ENCODE measurements around the gene SLX4IP. TPM values are rescaled to one million over a fixed set of nuclear protein-coding genes. Genes with fewer than 3 reads are reported as not detected.

SLX4IP gene
- total and polyA plus RNA-seq, 2 donors (not counting 1 experiment from before 2014, with no cell fraction given) = 1.9 to 8.1 TPM

DNA sequence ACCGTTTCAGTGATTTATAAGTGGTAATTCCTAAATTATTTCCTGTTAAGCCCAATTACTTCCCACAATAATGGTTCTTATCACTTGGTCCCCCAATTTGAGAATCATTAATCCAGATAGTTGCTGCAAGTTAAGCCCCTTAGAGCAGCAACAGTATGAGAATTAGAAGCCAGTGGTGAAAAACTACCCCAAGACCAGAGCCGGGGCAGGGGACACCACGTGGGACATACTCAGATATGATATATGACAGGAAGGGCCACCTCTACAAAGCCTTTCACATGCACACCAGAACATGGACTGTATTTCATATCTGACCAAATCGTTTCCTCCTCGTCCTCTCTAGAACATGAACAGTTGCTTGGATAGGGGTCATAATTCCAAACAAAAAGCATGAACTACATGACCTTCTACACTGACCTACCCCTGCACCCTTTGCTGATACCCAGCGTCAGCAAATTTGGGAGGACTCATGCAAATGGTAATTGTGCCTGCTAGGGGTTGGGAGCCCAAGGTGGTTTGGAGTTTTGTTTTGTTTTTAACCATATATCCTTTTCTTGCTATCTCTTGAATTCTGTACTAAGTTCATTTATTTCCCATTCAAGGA lies 234.8 kb downstream of the SLX4IP start:
- no peak overlapping the region for H3K27ac ChIP-seq (ENCODE audit: insufficient read depth, low read length)
- H3K27me3 ChIP-seq (ENCODE audit: control insufficient read depth, insufficient read depth, low read length) = no peaks in the 10 kb centered on the region
- no peak for DNase-seq (ENCODE audit: low read depth in 2 of 2)
- TF ChIP-seq EZH2 (IDR thresholded peaks at IDR 0.05; ENCODE audit: low read length, missing control alignments) = no peak
- TF ChIP-seq, protein P1, sequence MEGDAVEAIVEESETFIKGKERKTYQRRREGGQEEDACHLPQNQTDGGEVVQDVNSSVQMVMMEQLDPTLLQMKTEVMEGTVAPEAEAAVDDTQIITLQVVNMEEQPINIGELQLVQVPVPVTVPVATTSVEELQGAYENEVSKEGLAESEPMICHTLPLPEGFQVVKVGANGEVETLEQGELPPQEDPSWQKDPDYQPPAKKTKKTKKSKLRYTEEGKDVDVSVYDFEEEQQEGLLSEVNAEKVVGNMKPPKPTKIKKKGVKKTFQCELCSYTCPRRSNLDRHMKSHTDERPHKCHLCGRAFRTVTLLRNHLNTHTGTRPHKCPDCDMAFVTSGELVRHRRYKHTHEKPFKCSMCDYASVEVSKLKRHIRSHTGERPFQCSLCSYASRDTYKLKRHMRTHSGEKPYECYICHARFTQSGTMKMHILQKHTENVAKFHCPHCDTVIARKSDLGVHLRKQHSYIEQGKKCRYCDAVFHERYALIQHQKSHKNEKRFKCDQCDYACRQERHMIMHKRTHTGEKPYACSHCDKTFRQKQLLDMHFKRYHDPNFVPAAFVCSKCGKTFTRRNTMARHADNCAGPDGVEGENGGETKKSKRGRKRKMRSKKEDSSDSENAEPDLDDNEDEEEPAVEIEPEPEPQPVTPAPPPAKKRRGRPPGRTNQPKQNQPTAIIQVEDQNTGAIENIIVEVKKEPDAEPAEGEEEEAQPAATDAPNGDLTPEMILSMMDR (conservative IDR thresholded peaks at IDR 0.05 in 1 of 2, IDR thresholded peaks at IDR 0.05 in 1 of 2; ENCODE audit: low read depth in 1 of 2, low read length in 2 of 2) = no peak
- peaks cover 14% of the 10 kb centered on the region for H3K79me2 ChIP-seq (ENCODE audit: control insufficient read depth, insufficient read depth, low read length)
- peak overlapping the region in 2 of 4 experiments; percentile 78 to 94 for H3K4me3 ChIP-seq (replicated peaks in 1 of 4; ENCODE audit: control extremely low read depth in 1 of 4, insufficient read depth in 1 of 4, low read depth in 3 of 4, low read length in 4 of 4)
- peak overlapping the region; percentile 90 for H3K4me2 ChIP-seq (ENCODE audit: extremely low read depth, insufficient read depth, low read length)
- H3K9me3 ChIP-seq (ENCODE audit: control insufficient read depth, insufficient read depth, low read depth, low read length) = no peaks in the 10 kb centered on the region
- no peaks in the 10 kb centered on the region for H4K20me1 ChIP-seq (ENCODE audit: control insufficient read depth, extremely low read depth, insufficient read depth, low read length)
- peaks cover 10% of the 10 kb centered on the region for H3K4me1 ChIP-seq (ENCODE audit: control insufficient read depth, extremely low read depth, insufficient read depth, low read length)
- no peak overlapping the region for H3K9ac ChIP-seq (ENCODE audit: insufficient read depth, low read length)
- no peak overlapping the region for H2AFZ ChIP-seq (ENCODE audit: low read length)
- H3K36me3 ChIP-seq (ENCODE audit: control insufficient read depth, insufficient read depth, low read length) = no peaks in the 10 kb centered on the region

DNA sequence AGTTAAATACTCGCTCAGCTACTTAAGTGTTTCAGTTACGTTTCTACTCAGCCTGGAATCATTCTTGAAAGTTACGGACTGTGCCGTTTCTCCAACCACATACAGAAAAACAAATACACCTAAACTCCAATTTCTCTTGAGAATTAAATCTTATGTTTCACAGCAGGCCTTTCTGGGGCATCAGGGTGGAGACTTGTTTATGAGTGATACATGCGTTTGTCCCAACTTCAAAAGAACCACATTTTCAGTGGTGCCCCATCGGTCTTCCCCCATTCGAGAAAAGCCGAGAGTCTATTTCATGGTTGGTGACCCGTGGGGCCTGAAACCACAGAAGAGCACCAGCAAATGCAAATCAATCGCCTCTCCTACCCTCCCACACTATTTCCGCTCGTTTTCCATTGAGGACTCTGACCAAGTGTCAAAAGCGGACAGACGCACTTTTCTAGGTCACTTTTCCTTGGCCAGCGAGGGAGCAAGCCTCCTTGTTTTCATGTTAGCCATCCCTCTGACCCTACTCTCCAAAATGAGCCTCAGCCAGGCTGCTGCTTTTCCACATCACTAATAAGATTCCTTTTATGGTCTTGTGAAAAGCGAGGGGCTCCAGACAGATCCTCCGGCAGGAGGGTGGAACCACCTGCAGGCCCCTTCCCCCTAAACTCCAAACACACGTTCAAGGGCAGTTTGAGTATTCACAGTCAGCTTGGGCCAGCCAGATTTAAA lies 235.6 kb downstream of the SLX4IP start:
- Histone ChIP-seq H3K4me3 (replicated peaks in 1 of 4; ENCODE audit: control extremely low read depth in 1 of 4, insufficient read depth in 1 of 4, low read depth in 3 of 4, low read length in 4 of 4) (peak overlapping the region; percentile 3 to 94 (median 58)), H3K27ac (ENCODE audit: insufficient read depth, low read length) (peak overlapping the region; percentile 8), H3K9ac (ENCODE audit: insufficient read depth, low read length) (peak overlapping the region; percentile 53), H4K20me1 (ENCODE audit: control insufficient read depth, extremely low read depth, insufficient read depth, low read length) (no peaks in the 10 kb centered on the region), H3K9me3 (ENCODE audit: control insufficient read depth, insufficient read depth, low read depth, low read length) (no peaks in the 10 kb centered on the region), H3K4me2 (ENCODE audit: extremely low read depth, insufficient read depth, low read length) (peak overlapping the region; percentile 90), H3K36me3 (ENCODE audit: control insufficient read depth, insufficient read depth, low read length) (no peaks in the 10 kb centered on the region), H3K27me3 (ENCODE audit: control insufficient read depth, insufficient read depth, low read length) (no peaks in the 10 kb centered on the region), H3K4me1 (ENCODE audit: control insufficient read depth, extremely low read depth, insufficient read depth, low read length) (peaks cover 12% of the 10 kb centered on the region), H2AFZ (ENCODE audit: low read length) (no peak overlapping the region), H3K79me2 (ENCODE audit: control insufficient read depth, insufficient read depth, low read length) (peaks cover 14% of the 10 kb centered on the region)
- DNase-seq (ENCODE audit: low read depth in 2 of 2) = peak in 1 of 2 donors; percentile 41
- TF ChIP-seq, protein P1 (conservative IDR thresholded peaks at IDR 0.05 in 1 of 2, IDR thresholded peaks at IDR 0.05 in 1 of 2; ENCODE audit: low read depth in 1 of 2, low read length in 2 of 2) = no peak
- TF ChIP-seq EZH2 (IDR thresholded peaks at IDR 0.05; ENCODE audit: low read length, missing control alignments) = no peak

- H3K36me3 ChIP-seq (ENCODE audit: control insufficient read depth, insufficient read depth, low read length) = no peaks in the 10 kb centered on the region
- H3K4me1 ChIP-seq (ENCODE audit: control insufficient read depth, extremely low read depth, insufficient read depth, low read length) = peaks cover 12% of the 10 kb centered on the region
- no peaks in the 10 kb centered on the region for H4K20me1 ChIP-seq (ENCODE audit: control insufficient read depth, extremely low read depth, insufficient read depth, low read length)
- H3K9ac ChIP-seq (ENCODE audit: insufficient read depth, low read length) = peak overlapping the region; percentile 53
- no peak for TF ChIP-seq EZH2 (IDR thresholded peaks at IDR 0.05; ENCODE audit: low read length, missing control alignments)
- TF ChIP-seq, protein P1 (conservative IDR thresholded peaks at IDR 0.05 in 1 of 2, IDR thresholded peaks at IDR 0.05 in 1 of 2; ENCODE audit: low read depth in 1 of 2, low read length in 2 of 2) = peak; percentile 76 to 86
- peak; percentile 85 to 98 for DNase-seq (ENCODE audit: low read depth in 2 of 2)
- H3K79me2 ChIP-seq (ENCODE audit: control insufficient read depth, insufficient read depth, low read length) = peaks cover 14% of the 10 kb centered on the region
- H3K9me3 ChIP-seq (ENCODE audit: control insufficient read depth, insufficient read depth, low read depth, low read length) = no peaks in the 10 kb centered on the region
- H3K27ac ChIP-seq (ENCODE audit: insufficient read depth, low read length) = peak overlapping the region; percentile 72
- H3K4me3 ChIP-seq (replicated peaks in 1 of 4; ENCODE audit: control extremely low read depth in 1 of 4, insufficient read depth in 1 of 4, low read depth in 3 of 4, low read length in 4 of 4) = peak overlapping the region; percentile 37 to 94 (median 83)
- no peak overlapping the region for H2AFZ ChIP-seq (ENCODE audit: low read length)
- H3K27me3 ChIP-seq (ENCODE audit: control insufficient read depth, insufficient read depth, low read length) = no peaks in the 10 kb centered on the region
- H3K4me2 ChIP-seq (ENCODE audit: extremely low read depth, insufficient read depth, low read length) = peak overlapping the region; percentile 90
Measured at GRCh38 chr20:10671221-10671918, 236.3 kb downstream of the SLX4IP start.
